Fibroblast of skin of abdomen (primary cell): ENCODE results near the gene PCDHGB4. TPM values are rescaled to one million over a fixed set of nuclear protein-coding genes. Genes with fewer than 3 reads are reported as not detected.
"Not testable (repeated sequence)": the region's sequence is repeated elsewhere in the genome, so short reads cannot be mapped to it uniquely, and the experiment has no call there.

ENCODE experiments used
- DNase-seq: peaks from one replicate; pipeline ENCODE4 v3.0.0-alpha.2; 2013
- polyA plus RNA-seq, 2 experiments: library from polyadenylated mRNA; unstranded; fragments of 120-200 nt; gene quantifications; one replicate each; pipeline ENCODE4 v1.2.1, GENCODE V29; 2013; ENCODE audit not compliant: insufficient read length in 2 of 2

PCDHGB4 gene
- 9.1 TPM for polyA plus RNA-seq (2013, experiment 1 of 2; ENCODE audit: insufficient read length)
- 8.8 TPM for polyA plus RNA-seq (2013, experiment 2 of 2; ENCODE audit: insufficient read length)

- DNase-seq, result peak; percentile 54
These were observed at the start of gene PCDHGB4 for GRCh38 chr5:141387557-141388311. TSS of gene PCDHGB4 (plus strand) at chr5:141387698. CDS start at chr5:141387885, 187 bp downstream.

DNA sequence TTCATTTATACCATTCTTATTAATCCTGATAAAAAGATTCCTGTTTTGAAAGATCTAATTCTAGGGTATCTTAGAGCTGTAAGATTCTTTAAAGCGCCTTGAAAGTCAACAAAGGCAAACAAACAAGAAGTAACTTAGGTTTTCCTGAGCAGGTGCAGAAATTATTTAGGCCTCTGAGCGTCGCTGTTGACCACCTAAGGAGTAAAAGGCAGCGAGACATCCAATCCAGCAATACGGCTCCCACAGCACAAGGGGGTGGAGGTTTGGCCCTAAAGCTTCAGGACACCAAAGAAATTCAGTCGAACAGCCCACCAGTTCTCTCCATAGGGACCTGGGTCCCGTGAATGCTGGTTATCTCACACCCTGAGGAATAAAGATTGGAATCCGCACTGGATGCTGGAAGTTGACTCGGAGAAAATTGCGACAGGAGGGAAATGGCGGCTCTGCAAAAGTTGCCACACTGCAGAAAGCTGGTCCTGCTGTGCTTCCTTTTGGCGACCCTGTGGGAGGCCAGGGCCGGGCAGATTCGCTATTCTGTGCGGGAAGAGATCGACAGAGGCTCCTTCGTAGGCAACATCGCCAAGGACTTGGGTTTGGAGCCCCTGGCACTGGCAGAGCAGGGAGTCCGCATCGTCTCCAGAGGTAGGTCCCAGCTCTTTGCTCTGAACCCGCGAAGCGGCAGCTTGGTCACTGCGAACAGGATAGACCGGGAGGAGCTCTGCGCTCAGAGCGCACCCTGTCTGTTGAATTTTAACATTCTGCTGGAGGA lies 48.8 kb upstream of the PCDHGB4 start, which contains the start of gene PCDHGA2:
PCDHGA2 (plus strand) TSS at position 223 of the 769 bp plus-strand sequence.
- DNase-seq, result peak; percentile 50

DNA sequence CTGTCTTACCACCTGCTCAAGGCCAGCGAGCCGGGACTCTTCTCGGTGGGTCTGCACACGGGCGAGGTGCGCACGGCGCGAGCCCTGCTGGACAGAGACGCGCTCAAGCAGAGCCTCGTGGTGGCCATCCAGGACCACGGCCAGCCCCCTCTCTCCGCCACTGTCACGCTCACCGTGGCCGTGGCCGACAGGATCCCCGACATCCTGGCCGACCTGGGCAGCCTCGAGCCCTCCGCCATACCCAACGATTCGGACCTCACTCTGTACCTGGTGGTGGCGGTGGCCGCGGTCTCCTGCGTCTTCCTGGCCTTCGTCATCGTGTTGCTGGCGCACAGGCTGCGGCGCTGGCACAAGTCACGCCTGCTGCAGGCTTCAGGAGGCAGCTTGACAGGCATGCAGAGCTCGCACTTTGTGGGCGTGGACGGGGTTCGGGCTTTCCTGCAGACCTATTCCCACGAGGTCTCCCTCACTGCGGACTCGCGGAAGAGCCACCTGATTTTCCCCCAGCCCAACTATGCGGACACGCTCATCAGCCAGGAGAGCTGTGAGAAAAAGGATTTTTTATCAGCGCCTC lies 46.6 kb upstream of the PCDHGB4 start:
- DNase-seq, result not testable (repeated sequence)

GRCh38 chr5:141342773-141343172 lies 44.7 kb upstream of the PCDHGB4 start:
- no peak for DNase-seq

GRCh38 chr5:141343242-141343952 lies 44.1 kb upstream of the PCDHGB4 start, which contains the start of gene PCDHGA3:
TSS of gene PCDHGA3 (plus strand) at chr5:141343829. CDS start at chr5:141344034, 205 bp downstream.
- peak; percentile 50 for DNase-seq

DNA sequence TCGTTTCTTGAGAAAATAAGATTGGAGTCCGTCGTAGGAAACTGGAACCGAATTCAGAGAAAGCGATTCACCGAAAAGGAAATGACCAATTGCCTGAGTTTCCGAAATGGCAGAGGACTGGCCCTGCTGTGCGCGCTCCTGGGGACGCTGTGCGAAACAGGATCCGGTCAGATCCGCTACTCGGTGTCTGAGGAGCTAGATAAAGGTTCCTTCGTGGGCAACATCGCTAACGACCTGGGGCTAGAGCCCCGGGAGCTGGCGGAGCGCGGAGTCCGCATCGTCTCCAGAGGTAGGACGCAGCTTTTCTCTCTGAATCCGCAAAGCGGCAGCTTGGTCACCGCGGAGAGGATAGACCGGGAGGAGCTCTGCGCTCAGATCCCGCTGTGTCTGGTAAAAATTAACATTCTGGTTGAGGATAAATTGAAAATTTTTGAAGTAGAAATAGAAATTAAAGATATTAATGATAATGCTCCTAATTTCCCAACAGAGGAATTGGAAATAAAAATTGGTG lies 43.5 kb upstream of the PCDHGB4 start:
- no peak for DNase-seq

DNA sequence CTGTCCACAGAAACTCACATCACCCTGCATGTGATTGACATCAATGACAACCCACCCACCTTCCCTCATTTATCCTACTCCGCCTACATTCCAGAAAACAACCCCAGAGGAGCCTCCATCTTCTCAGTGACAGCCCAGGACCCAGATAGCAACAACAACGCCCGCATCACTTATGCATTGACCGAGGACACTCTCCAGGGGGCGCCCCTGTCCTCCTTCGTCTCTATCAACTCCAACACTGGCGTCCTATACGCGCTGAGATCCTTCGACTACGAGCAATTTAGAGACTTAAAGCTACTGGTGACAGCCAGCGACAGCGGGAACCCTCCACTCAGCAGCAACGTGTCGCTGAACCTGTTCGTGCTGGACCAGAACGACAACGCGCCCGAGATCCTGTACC lies 42.2 kb upstream of the PCDHGB4 start:
- DNase-seq, result no peak

- not testable (repeated sequence) for DNase-seq
These were observed 41.5 kb upstream of the PCDHGB4 start for GRCh38 chr5:141346017-141346416.

GRCh38 chr5:141349917-141350619 lies 37.4 kb upstream of the PCDHGB4 start, which contains the start of gene PCDHGB1:
TSS of gene PCDHGB1 (plus strand) at chr5:141350099. CDS start at chr5:141350261, 162 bp downstream.
- peak; percentile 51 for DNase-seq

DNA sequence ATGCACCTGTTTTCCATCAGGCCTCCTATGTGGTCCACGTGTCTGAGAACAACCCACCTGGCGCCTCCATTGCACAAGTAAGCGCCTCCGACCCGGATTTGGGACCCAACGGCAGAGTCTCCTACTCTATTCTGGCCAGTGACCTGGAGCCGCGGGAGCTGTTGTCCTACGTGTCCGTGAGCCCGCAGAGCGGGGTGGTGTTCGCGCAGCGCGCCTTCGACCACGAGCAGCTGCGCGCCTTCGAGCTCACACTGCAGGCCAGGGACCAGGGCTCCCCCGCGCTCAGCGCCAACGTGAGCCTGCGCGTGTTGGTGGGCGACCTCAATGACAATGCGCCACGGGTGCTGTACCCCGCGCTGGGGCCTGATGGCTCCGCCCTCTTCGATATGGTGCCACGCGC lies 35.9 kb upstream of the PCDHGB4 start:
- no peak for DNase-seq

DNA sequence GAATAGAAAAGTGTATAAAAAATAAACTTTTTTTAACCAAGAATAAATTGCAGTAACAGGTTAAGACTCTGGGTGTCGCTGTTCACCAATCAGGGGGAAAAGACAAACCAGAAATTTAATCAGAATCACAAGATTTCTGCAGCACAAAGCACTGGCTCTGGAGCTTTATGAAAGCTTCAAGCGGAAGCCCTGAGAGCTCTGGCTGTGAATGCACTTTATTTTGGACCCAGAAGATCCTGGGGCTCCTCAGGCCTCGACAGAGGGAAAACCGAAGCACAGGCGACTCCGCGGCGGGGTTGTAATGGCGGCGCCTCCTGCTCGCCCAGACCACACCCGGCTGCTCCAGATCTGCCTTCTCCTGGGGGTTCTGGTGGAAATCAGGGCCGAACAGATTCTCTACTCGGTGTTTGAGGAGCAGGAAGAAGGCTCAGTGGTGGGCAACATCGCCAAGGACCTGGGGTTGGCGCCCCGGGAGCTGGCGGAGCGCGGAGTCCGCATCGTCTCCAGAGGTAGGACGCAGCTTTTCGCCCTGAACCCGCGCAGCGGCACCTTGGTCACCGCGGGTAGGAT lies 32.5 kb upstream of the PCDHGB4 start, which contains the start of gene PCDHGA4:
PCDHGA4 (plus strand) TSS at position 122 of the 570 bp plus-strand sequence; CDS start at position 209, 87 bp downstream.
- DNase-seq, result peak; percentile 14

GRCh38 chr5:141355641-141356040 lies 31.9 kb upstream of the PCDHGB4 start:
- DNase-seq, result no peak

DNA sequence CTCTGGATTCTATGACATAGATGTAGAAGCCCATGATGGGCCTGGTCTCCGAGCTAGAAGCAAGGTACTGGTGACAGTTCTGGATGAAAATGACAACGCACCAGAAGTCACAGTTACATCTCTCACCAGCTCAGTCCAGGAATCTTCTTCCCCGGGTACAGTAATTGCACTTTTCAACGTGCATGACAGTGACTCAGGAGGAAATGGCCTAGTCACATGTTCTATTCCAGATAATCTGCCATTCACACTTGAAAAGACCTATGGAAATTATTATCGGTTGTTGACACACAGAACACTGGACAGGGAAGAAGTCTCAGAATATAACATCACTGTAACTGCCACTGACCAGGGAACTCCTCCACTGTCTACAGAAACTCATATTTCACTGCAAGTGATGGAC lies 31.4 kb upstream of the PCDHGB4 start:
- DNase-seq, result no peak

GRCh38 chr5:141356950-141357349 lies 30.5 kb upstream of the PCDHGB4 start:
- DNase-seq, result no peak

- peak; percentile 35 for DNase-seq
These were observed 27.6 kb upstream of the PCDHGB4 start, which contains the start of gene PCDHGB2 for GRCh38 chr5:141359790-141360426. TSS of gene PCDHGB2 (plus strand) at chr5:141359994. CDS start at chr5:141360136, 142 bp downstream.

- DNase-seq, result no peak
These were observed 26.8 kb upstream of the PCDHGB4 start for GRCh38 chr5:141360685-141361084.

- DNase-seq, result no peak
These were observed 24.8 kb upstream of the PCDHGB4 start for GRCh38 chr5:141362719-141363118.

DNA sequence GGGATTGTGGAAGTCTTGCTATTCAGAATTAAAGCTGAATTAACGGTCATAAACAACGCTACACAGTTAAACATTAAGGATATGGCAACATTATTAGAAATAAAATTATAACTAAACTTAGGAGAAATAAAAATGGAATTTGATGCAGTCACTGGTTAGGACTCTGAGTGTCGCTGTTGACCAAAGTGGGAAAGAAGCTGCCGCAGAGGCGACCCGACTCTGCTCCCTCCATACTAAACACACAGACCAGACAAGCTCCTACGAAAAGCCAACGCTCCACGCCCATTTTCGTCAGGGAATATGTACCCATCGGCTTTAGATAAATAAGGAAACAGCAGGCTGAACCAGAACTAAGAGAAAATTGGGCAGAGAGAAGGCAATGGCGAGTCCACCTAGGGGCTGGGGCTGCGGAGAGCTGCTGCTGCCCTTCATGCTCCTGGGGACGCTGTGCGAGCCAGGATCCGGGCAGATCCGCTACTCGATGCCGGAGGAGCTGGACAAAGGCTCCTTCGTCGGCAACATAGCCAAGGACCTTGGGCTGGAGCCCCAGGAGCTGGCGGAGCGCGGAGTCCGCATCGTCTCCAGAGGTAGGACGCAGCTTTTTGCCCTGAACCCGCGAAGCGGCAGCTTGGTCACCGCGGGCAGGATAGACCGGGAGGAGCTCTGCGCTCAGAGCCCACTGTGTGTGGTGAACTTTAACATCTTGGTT lies 23.4 kb upstream of the PCDHGB4 start, which contains the start of gene PCDHGA5:
PCDHGA5 (plus strand) TSS at position 211 of the 709 bp plus-strand sequence; CDS start at position 380, 169 bp downstream.
- peak; percentile 23 for DNase-seq
